Measurements from ENCODE around the gene MARCHF2.

DNA sequence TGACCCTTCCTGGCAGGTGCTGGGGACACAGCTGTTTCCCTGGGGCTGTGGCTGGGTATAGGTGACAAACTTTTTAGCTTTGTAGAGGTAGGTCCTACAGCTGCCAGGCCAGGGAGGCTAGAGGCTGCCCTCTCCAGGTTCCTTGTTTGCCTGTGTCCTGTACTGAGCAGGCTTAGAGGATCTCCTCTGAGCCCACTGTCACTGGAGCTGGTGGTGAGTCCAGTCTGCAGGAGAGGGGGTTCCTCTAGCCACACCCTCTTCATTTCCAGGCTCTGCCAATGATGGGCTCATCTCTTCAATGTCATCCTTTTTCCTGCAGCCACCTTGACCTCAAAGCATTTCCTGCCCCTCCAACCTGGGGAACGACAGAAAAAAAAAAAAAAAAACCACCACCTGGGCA lies 35.5 kb upstream of the MARCHF2 start:
- TF ChIP-seq EZH2 (IDR thresholded peaks at IDR 0.05; ENCODE audit: borderline replicate concordance, low read length) = no peak
- TF ChIP-seq, protein P1, sequence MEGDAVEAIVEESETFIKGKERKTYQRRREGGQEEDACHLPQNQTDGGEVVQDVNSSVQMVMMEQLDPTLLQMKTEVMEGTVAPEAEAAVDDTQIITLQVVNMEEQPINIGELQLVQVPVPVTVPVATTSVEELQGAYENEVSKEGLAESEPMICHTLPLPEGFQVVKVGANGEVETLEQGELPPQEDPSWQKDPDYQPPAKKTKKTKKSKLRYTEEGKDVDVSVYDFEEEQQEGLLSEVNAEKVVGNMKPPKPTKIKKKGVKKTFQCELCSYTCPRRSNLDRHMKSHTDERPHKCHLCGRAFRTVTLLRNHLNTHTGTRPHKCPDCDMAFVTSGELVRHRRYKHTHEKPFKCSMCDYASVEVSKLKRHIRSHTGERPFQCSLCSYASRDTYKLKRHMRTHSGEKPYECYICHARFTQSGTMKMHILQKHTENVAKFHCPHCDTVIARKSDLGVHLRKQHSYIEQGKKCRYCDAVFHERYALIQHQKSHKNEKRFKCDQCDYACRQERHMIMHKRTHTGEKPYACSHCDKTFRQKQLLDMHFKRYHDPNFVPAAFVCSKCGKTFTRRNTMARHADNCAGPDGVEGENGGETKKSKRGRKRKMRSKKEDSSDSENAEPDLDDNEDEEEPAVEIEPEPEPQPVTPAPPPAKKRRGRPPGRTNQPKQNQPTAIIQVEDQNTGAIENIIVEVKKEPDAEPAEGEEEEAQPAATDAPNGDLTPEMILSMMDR (IDR thresholded peaks at IDR 0.05; ENCODE audit: low read length) = no peak
